ENCODE measurements around the gene GRIK3. TPM values are rescaled to one million over a fixed set of nuclear protein-coding genes. Genes with fewer than 3 reads are reported as not detected.

Gene GRIK3
- total and polyA plus RNA-seq, 2 experiments from 2014 or later, result 0.31 to 2.9 TPM

DNA sequence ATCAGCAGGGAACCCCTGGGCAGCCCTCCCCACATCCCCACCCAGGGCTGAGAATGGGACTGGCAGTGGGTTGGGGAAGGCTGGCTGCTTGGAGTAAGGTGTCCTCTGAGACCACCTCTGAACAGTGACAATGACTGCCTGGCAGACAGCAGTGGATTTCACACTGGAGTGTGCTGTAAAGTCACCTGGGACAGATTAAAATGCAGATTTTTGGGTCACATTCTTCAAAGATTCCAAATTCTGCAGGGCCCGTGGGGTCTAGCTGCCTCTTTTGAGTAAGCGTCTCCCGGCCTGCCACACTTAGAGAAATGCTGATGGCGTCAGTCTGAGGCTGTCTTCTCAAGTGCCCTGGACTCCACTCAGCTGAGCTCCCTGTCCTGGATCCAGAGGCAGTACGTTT, 164.5 kb downstream of the GRIK3 start:
- Histone ChIP-seq H3K4me1 (ENCODE audit: insufficient read depth) (no peaks in the 10 kb centered on the region), H2AFZ (no peak overlapping the region), H3K4me3 (no peak overlapping the region), H4K20me1 (replicated peaks; ENCODE audit: insufficient read depth) (no peaks in the 10 kb centered on the region), H3K36me3 (ENCODE audit: insufficient read depth) (no peaks in the 10 kb centered on the region), H3K27me3 (ENCODE audit: insufficient read depth) (no peaks in the 10 kb centered on the region), H3K27ac (ENCODE audit: low read depth) (no peak overlapping the region), H3K9me2 (ENCODE audit: insufficient read depth) (no peaks in the 10 kb centered on the region), H3K79me2 (replicated peaks; ENCODE audit: insufficient read depth) (no peaks in the 10 kb centered on the region), H3K4me2 (no peak overlapping the region), H3F3A (replicated peaks; ENCODE audit: low read depth) (no peaks in the 10 kb centered on the region)
- TF ChIP-seq JUNB (IDR thresholded peaks at IDR 0.05; ENCODE audit: unreplicated experiment) (no peak), POLR2AphosphoS5 (IDR thresholded peaks at IDR 0.05; ENCODE audit: low read depth) (no peak), EZH2phosphoT487 (IDR thresholded peaks at IDR 0.05; ENCODE audit: unreplicated experiment) (no peak), ZNF331 (CRISPR knock-in tag; IDR thresholded peaks at IDR 0.05; ENCODE audit: low read depth) (no peak), STAT1 (IDR thresholded peaks at IDR 0.05; ENCODE audit: unreplicated experiment) (no peak), EZH2 (IDR thresholded peaks at IDR 0.05; ENCODE audit: low read depth, unreplicated experiment) (no peak)
- TF ChIP-seq, protein P1, sequence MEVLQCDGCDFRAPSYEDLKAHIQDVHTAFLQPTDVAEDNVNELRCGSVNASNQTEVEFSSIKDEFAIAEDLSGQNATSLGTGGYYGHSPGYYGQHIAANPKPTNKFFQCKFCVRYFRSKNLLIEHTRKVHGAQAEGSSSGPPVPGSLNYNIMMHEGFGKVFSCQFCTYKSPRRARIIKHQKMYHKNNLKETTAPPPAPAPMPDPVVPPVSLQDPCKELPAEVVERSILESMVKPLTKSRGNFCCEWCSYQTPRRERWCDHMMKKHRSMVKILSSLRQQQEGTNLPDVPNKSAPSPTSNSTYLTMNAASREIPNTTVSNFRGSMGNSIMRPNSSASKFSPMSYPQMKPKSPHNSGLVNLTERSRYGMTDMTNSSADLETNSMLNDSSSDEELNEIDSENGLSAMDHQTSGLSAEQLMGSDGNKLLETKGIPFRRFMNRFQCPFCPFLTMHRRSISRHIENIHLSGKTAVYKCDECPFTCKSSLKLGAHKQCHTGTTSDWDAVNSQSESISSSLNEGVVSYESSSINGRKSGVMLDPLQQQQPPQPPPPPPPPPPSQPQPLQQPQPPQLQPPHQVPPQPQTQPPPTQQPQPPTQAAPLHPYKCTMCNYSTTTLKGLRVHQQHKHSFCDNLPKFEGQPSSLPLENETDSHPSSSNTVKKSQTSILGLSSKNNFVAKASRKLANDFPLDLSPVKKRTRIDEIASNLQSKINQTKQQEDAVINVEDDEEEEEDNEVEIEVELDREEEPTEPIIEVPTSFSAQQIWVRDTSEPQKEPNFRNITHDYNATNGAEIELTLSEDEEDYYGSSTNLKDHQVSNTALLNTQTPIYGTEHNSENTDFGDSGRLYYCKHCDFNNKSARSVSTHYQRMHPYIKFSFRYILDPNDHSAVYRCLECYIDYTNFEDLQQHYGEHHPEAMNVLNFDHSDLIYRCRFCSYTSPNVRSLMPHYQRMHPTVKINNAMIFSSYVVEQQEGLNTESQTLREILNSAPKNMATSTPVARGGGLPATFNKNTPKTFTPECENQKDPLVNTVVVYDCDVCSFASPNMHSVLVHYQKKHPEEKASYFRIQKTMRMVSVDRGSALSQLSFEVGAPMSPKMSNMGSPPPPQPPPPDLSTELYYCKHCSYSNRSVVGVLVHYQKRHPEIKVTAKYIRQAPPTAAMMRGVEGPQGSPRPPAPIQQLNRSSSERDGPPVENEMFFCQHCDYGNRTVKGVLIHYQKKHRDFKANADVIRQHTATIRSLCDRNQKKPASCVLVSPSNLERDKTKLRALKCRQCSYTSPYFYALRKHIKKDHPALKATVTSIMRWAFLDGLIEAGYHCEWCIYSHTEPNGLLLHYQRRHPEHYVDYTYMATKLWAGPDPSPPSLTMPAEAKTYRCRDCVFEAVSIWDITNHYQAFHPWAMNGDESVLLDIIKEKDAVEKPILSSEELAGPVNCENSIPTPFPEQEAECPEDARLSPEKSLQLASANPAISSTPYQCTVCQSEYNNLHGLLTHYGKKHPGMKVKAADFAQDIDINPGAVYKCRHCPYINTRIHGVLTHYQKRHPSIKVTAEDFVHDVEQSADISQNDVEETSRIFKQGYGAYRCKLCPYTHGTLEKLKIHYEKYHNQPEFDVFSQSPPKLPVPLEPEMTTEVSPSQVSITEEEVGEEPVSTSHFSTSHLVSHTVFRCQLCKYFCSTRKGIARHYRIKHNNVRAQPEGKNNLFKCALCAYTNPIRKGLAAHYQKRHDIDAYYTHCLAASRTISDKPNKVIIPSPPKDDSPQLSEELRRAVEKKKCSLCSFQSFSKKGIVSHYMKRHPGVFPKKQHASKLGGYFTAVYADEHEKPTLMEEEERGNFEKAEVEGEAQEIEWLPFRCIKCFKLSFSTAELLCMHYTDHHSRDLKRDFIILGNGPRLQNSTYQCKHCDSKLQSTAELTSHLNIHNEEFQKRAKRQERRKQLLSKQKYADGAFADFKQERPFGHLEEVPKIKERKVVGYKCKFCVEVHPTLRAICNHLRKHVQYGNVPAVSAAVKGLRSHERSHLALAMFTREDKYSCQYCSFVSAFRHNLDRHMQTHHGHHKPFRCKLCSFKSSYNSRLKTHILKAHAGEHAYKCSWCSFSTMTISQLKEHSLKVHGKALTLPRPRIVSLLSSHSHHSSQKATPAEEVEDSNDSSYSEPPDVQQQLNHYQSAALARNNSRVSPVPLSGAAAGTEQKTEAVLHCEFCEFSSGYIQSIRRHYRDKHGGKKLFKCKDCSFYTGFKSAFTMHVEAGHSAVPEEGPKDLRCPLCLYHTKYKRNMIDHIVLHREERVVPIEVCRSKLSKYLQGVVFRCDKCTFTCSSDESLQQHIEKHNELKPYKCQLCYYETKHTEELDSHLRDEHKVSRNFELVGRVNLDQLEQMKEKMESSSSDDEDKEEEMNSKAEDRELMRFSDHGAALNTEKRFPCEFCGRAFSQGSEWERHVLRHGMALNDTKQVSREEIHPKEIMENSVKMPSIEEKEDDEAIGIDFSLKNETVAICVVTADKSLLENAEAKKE (CRISPR knock-in tag; IDR thresholded peaks at IDR 0.05), result no peak
- TF ChIP-seq, protein P2, sequence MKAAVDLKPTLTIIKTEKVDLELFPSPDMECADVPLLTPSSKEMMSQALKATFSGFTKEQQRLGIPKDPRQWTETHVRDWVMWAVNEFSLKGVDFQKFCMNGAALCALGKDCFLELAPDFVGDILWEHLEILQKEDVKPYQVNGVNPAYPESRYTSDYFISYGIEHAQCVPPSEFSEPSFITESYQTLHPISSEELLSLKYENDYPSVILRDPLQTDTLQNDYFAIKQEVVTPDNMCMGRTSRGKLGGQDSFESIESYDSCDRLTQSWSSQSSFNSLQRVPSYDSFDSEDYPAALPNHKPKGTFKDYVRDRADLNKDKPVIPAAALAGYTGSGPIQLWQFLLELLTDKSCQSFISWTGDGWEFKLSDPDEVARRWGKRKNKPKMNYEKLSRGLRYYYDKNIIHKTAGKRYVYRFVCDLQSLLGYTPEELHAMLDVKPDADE (IDR thresholded peaks at IDR 0.05), result no peak
- ATAC-seq (peak; percentile 34; the same call in 2 of the 3 replicates), DNase-seq (ENCODE audit: low spot score) (peak; percentile 27)
- Mint-ChIP-seq H3K36me3 (ENCODE audit: low read depth) (no peaks in the 10 kb centered on the region), H3K4me1 (peaks cover 7% of the 10 kb centered on the region; the same call in 1 of the 3 replicates), H3K9me3 (no peaks in the 10 kb centered on the region), H3K27me3 (ENCODE audit: insufficient read depth, low read depth, poor library complexity) (peaks cover 11% of the 10 kb centered on the region), H3K27ac (no peak overlapping the region), H3K4me3 (no peak overlapping the region)
